Measurements from ENCODE around the gene UXT.

DNA sequence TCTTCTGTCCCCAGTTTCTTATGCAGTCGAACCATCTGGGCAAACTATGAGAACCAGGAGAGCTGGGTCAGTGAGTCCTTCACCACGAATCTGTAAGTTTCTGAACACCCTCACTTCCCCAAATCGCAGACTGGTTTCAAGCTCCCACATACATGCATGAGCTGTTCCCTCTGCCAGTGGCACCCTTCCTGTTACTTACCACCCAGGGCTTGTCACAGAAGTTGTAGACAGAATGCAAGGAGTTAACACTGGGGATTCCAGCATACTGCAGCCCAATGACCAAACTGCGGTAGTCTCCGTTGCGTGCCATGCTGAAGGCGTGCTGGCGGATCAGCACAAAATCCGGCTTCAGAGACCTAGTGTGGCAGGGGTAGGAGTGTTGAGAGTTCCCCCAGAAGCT, 54.0 kb downstream of the UXT start:
- no peak for TF ChIP-seq CTCF (IDR thresholded peaks at IDR 0.05)
- no peak for TF ChIP-seq POLR2A (IDR thresholded peaks at IDR 0.05)
